ENCODE measurements around the gene TMOD3. TPM values are rescaled to one million over a fixed set of nuclear protein-coding genes. Genes with fewer than 3 reads are reported as not detected.
"Not testable (repeated sequence)": the region's sequence is repeated elsewhere in the genome, so short reads cannot be mapped to it uniquely, and the experiment has no call there.

TMOD3 gene
- total and polyA plus RNA-seq, 2 of the 8 experiments (the other 6 are each of a cell fraction or from before 2014, with no cell fraction given), result 3.9 to 29.0 TPM

GRCh38 chr15:51792474-51792873 is 37.0 kb upstream of the TMOD3 start:
- H4K5ac ChIP-seq (ENCODE audit: insufficient read length, low read depth, low read length); H3K56ac ChIP-seq (replicated peaks; ENCODE audit: insufficient read length, low read depth, low read length); H2AFZ ChIP-seq (ENCODE audit: low read length); DNase-seq (ENCODE audit: low read depth in 1 of 2, low spot score in 2 of 2); H3K23me2 ChIP-seq (ENCODE audit: low read depth, low read length); H2BK120ac ChIP-seq (replicated peaks; ENCODE audit: low read depth, low read length); H4K8ac ChIP-seq (ENCODE audit: extremely low read depth, insufficient read depth, low read length); H3K79me1 ChIP-seq (ENCODE audit: low read depth, low read length); H4K91ac ChIP-seq (replicated peaks; ENCODE audit: insufficient read length, low read length); H3K4ac ChIP-seq (replicated peaks; ENCODE audit: insufficient read length, low read depth, low read length); H3K4me2 ChIP-seq (ENCODE audit: insufficient read depth in 1 of 2, low read depth in 2 of 2, low read length in 2 of 2); H2BK15ac ChIP-seq (ENCODE audit: low read length); H3K79me2 ChIP-seq (ENCODE audit: control insufficient read depth in 1 of 2, insufficient read depth in 2 of 2, low read length in 2 of 2); H3K18ac ChIP-seq (ENCODE audit: extremely low read depth, low read length); H3K36me3 ChIP-seq (ENCODE audit: control insufficient read depth in 2 of 4, insufficient read depth in 4 of 4, low read length in 3 of 4); H4K20me1 ChIP-seq (replicated peaks in 1 of 2; ENCODE audit: control insufficient read depth in 1 of 2, insufficient read depth in 2 of 2, low read length in 2 of 2); H3K9ac ChIP-seq (replicated peaks in 1 of 4; ENCODE audit: extremely low read depth in 1 of 4, low read depth in 3 of 4, low read length in 3 of 4); H3K4me1 ChIP-seq (replicated peaks in 1 of 4; ENCODE audit: control insufficient read depth in 3 of 4, insufficient read depth in 4 of 4, low read length in 3 of 4); H2BK20ac ChIP-seq (ENCODE audit: low read length); H3K27ac ChIP-seq (ENCODE audit: low read depth, low read length); H3K27me3 ChIP-seq (replicated peaks in 1 of 4; ENCODE audit: control insufficient read depth in 3 of 4, extremely low read depth in 1 of 4, insufficient read depth in 3 of 4, low read length in 3 of 4); H2BK12ac ChIP-seq (ENCODE audit: low read depth, low read length); H3K9me3 ChIP-seq (ENCODE audit: insufficient read depth in 2 of 2, low read depth in 1 of 2, low read length in 1 of 2); H3K23ac ChIP-seq (ENCODE audit: insufficient read length); CTCF ChIA-PET (ENCODE audit: partially characterized antibody); FAIRE-seq; H3K14ac ChIP-seq (ENCODE audit: insufficient read length); POLR2A ChIA-PET (ENCODE audit: partially characterized antibody); H2AK5ac ChIP-seq (ENCODE audit: low read depth, low read length); H2BK5ac ChIP-seq (ENCODE audit: low read depth, low read length); H3K4me3 ChIP-seq (ENCODE audit: extremely low read depth in 1 of 4, insufficient read depth in 2 of 4, low read depth in 3 of 4, low read length in 4 of 4): not testable (repeated sequence)
- WGBS, 2 experiments (ENCODE audit: extremely low coverage in 1 of 2, insufficient coverage in 1 of 2, insufficient read length in 1 of 2, insufficient replicate concordance in 2 of 2, low coverage in 1 of 2, low lambda C conversion rate in 2 of 2, missing lambda C conversion rate in 1 of 2), result 90% methylated on average over 4 of the region's 4 CpGs; no CpG with 5 or more reads in 1 of the 2 experiments
